ENCODE results near the gene SOX1.
A peak's percentile ranks its signal among the peaks of the same experiment; 100 is the strongest.

Gene SOX1

GRCh38 chr13:112106478-112107141 is 39.7 kb downstream of the SOX1 start:
- TF ChIP-seq FOXK2 (IDR thresholded peaks at IDR 0.05) (no peak), ARNT (IDR thresholded peaks at IDR 0.05) (no peak), TARDBP (IDR thresholded peaks at IDR 0.05) (no peak), LEF1 (IDR thresholded peaks at IDR 0.05; ENCODE audit: borderline replicate concordance) (no peak), PKNOX1 (IDR thresholded peaks at IDR 0.05) (no peak), ELF4 (IDR thresholded peaks at IDR 0.05) (no peak), NFRKB (IDR thresholded peaks at IDR 0.05) (no peak), FOXM1 (IDR thresholded peaks at IDR 0.05; ENCODE audit: borderline replicate concordance) (no peak), HDGF (IDR thresholded peaks at IDR 0.05; ENCODE audit: borderline replicate concordance) (no peak), FOXA1 (IDR thresholded peaks at IDR 0.05) (no peak), L3MBTL2 (conservative IDR thresholded peaks at IDR 0.05) (no peak), ZNF384 (IDR thresholded peaks at IDR 0.05) (no peak), BHLHE40 (IDR thresholded peaks at IDR 0.05; ENCODE audit: borderline replicate concordance) (no peak)
- POLR2A ChIA-PET, result no interaction called here
- DNase-seq (ENCODE audit: extremely low spot score), result no peak
- CTCF ChIA-PET, result no interaction called here

- TF ChIP-seq ELF4 (IDR thresholded peaks at IDR 0.05), result no peak
- CTCF ChIA-PET, result no interaction called here
- POLR2A ChIA-PET, result no interaction called here
- no peak for DNase-seq (ENCODE audit: extremely low spot score)
These were observed 40.3 kb downstream of the SOX1 start for GRCh38 chr13:112107289-112107688.

DNA sequence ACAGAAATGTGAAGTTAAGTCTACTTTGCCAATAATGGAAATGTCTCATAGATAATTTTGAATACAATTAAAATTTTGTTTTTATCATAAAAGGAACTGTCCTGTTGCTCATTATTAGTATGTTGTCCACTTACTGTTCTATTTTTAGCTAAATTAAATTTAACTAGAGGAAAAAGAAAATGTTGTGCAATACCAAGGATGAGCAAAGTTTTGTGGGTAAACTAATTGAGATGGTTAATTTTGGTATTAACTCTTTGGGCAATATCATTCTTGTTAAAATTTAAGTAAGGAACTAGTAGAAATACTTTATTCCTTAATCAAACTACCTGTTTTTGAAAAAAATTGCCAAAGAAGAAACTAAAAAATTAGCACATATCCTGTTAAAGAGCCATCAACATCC is 43.5 kb downstream of the SOX1 start:
- POLR2A ChIA-PET, result no interaction called here
- CTCF ChIA-PET, result no interaction called here
- TF ChIP-seq ELF4 (IDR thresholded peaks at IDR 0.05), result no peak
- TF ChIP-seq PKNOX1 (IDR thresholded peaks at IDR 0.05), result no peak
- TF ChIP-seq LEF1 (IDR thresholded peaks at IDR 0.05; ENCODE audit: borderline replicate concordance), result no peak
- no peak for TF ChIP-seq ARNT (IDR thresholded peaks at IDR 0.05)
- no peak for TF ChIP-seq NFRKB (IDR thresholded peaks at IDR 0.05)
- TF ChIP-seq FOXM1 (IDR thresholded peaks at IDR 0.05; ENCODE audit: borderline replicate concordance), result no peak
- no peak for TF ChIP-seq L3MBTL2 (conservative IDR thresholded peaks at IDR 0.05)
- no peak for TF ChIP-seq TARDBP (IDR thresholded peaks at IDR 0.05)
- no peak for TF ChIP-seq FOXA1 (IDR thresholded peaks at IDR 0.05)
- no peak for TF ChIP-seq CTBP1 (IDR thresholded peaks at IDR 0.05; ENCODE audit: borderline replicate concordance)
- no peak for DNase-seq (ENCODE audit: extremely low spot score)

GRCh38 chr13:112111239-112111857 is 44.4 kb downstream of the SOX1 start:
- DNase-seq (ENCODE audit: extremely low spot score), result no peak
- TF ChIP-seq FOXA1 (IDR thresholded peaks at IDR 0.05) (no peak), L3MBTL2 (conservative IDR thresholded peaks at IDR 0.05) (no peak), NFRKB (IDR thresholded peaks at IDR 0.05) (no peak), CTBP1 (IDR thresholded peaks at IDR 0.05; ENCODE audit: borderline replicate concordance) (no peak), HDGF (IDR thresholded peaks at IDR 0.05; ENCODE audit: borderline replicate concordance) (no peak), BHLHE40 (IDR thresholded peaks at IDR 0.05; ENCODE audit: borderline replicate concordance) (no peak), PKNOX1 (IDR thresholded peaks at IDR 0.05) (no peak)
- ChIA-PET CTCF (no interaction called here), POLR2A (no interaction called here)

DNA sequence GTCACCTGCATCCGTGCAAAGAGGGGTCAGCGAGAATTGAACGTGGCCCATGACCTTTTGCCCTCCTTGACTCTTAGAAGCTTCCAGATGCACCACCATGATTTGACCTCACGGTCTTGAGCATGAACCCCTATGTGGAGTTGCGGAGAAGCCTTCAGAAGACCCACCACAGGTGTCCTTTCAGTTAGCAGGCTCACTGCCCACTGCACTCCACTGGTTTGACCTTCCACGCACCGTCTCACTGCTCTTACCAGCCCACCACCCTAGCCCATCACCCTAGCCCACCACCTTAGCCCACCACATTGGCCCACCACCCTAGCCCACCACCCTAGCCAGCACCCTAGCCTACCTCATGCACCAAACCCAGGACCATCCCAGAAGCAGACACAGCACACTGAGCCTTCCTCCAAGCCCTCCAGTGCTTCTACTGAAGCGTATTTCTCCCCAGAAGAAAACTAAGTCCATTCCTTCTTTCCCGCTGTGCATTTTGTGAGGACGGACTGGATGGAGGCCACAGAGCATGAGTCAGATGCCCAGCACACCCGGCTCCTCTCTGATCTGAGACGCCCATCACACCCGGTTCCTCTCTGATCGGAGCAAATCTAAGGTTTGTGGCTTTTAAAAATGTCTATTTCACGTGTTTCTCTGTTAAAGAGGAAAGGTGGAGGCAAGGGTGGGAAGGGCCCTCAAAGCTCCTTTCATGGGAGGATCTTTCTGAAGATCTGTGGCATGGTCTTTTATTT is 45.8 kb downstream of the SOX1 start:
- ChIA-PET POLR2A (no interaction called here), CTCF (interaction anchor here (0.6 kb wide), 1 partner anchor 22 kb away, joined by 4 read pairs; no protein-coding TSS in a partner anchor)
- no peak for DNase-seq (ENCODE audit: extremely low spot score)
- TF ChIP-seq ZNF384 (IDR thresholded peaks at IDR 0.05) (no peak), FOXA1 (IDR thresholded peaks at IDR 0.05) (no peak), L3MBTL2 (conservative IDR thresholded peaks at IDR 0.05) (no peak), ARNT (IDR thresholded peaks at IDR 0.05) (no peak)

- DNase-seq (ENCODE audit: extremely low spot score), result no peak
- CTCF ChIA-PET, result no interaction called here
- POLR2A ChIA-PET, result no interaction called here
- TF ChIP-seq FOXA1 (IDR thresholded peaks at IDR 0.05), result no peak
- peak; percentile 70 for TF ChIP-seq PKNOX1 (IDR thresholded peaks at IDR 0.05)
- TF ChIP-seq NFRKB (IDR thresholded peaks at IDR 0.05), result no peak
These were observed 46.4 kb downstream of the SOX1 start for GRCh38 chr13:112113348-112113747.

All from HEK293T (cell line).